HL-60 (cell line): ENCODE data around the gene SEMA6C.

Source experiments
- DNase-seq, 2 experiments: peaks; one replicate each; pipeline ENCODE4 v3.0.0-alpha.2; 2010 to 2020; ENCODE audit warnings: low read depth in 1 of 2, low spot score in 1 of 2
- H3K27ac ChIP-seq: fragments of 250-450 bp; sonication (Bioruptor Pico); replicated peaks from 2 replicates; pipeline ENCODE4 v1.5.1; 2020; ENCODE audit warnings: mild to moderate bottlenecking, moderate library complexity
- H3K27me3 ChIP-seq: fragments of 250-450 bp; sonication (Bioruptor Pico); 2 replicates; pipeline ENCODE4 v1.5.1; 2021; ENCODE audit warnings: mild to moderate bottlenecking, moderate library complexity; ENCODE audit not compliant: insufficient read depth, poor library complexity, severe bottlenecking
- H3K4me3 ChIP-seq: replicated peaks from 2 replicates; pipeline ENCODE4 v1.5.1; 2011; ENCODE audit warnings: mild to moderate bottlenecking, control low read depth, low read length; ENCODE audit not compliant: insufficient read depth
- GABPA ChIP-seq: IDR thresholded peaks from 2 replicates; pipeline ENCODE4 v1.6.1; 2012; ENCODE audit warnings: low read depth
- POLR2AphosphoS5 ChIP-seq: IDR thresholded peaks from 2 replicates; pipeline ENCODE4 v1.6.1; 2012; ENCODE audit warnings: low read depth
- SPI1 ChIP-seq: IDR thresholded peaks from 2 replicates; pipeline ENCODE4 v1.6.1; 2012; ENCODE audit warnings: low read depth, mild to moderate bottlenecking, borderline replicate concordance
- TF ChIP-seq, protein P1 (sequence below): IDR thresholded peaks from one replicate; pipeline ENCODE4 v1.5.1; 2011; ENCODE audit warnings: low read length, control low read depth, inconsistent platforms; ENCODE audit not compliant: insufficient read depth
- TF ChIP-seq, protein P2 (sequence below): IDR thresholded peaks from 2 replicates; pipeline ENCODE4 v1.6.1; 2012; ENCODE audit warnings: low read depth; ENCODE audit not compliant: insufficient replicate concordance

Gene SEMA6C

DNA sequence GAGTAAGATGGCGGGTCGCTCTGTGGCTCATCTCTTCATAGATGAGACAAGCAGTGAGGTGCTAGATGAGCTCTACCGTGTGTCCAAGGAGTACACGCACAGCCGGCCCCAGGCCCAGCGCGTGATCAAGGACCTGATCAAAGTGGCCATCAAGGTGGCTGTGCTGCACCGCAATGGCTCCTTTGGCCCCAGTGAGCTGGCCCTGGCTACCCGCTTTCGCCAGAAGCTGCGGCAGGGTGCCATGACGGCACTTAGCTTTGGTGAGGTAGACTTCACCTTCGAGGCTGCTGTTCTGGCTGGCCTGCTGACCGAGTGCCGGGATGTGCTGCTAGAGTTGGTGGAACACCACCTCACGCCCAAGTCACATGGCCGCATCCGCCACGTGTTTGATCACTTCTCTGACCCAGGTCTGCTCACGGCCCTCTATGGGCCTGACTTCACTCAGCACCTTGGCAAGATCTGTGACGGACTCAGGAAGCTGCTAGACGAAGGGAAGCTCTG is 12.4 kb upstream of the SEMA6C start:
- H3K27me3 ChIP-seq, result no peaks in the 10 kb centered on the region
- peak in 1 of 2 experiments; percentile 59 for DNase-seq
- no peak for TF ChIP-seq GABPA
- peak overlapping the region; percentile 84 for H3K27ac ChIP-seq
- no peak overlapping the region; the same call in 1 of the 2 replicates for H3K4me3 ChIP-seq

DNA sequence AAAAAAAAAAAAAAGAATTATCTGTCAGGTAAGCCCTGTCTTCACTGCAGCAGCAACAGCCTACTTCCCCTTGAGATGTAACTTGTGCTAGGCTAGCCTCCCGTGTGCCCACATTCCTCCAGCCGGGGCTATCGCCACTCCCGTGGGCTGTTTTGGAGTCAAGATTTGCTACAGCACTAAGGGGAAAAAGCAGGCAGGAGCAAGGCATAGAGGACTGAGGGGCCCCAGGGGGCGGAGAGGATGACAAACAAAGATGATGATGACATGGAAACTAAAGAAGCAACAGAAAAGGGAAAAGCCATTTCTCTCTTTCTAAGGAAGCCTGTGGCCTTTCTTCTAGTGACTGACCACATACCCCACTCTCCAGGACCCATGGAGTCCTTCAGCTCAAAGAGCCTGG is 11.9 kb upstream of the SEMA6C start:
- DNase-seq, result peak in 1 of 2 experiments; percentile 35
- peak overlapping the region; percentile 13 for H3K4me3 ChIP-seq
- no peaks in the 10 kb centered on the region for H3K27me3 ChIP-seq
- TF ChIP-seq GABPA (no peak), POLR2AphosphoS5 (no peak), SPI1 (no peak; the same call in 1 of the 2 replicates)
- TF ChIP-seq, protein P1, sequence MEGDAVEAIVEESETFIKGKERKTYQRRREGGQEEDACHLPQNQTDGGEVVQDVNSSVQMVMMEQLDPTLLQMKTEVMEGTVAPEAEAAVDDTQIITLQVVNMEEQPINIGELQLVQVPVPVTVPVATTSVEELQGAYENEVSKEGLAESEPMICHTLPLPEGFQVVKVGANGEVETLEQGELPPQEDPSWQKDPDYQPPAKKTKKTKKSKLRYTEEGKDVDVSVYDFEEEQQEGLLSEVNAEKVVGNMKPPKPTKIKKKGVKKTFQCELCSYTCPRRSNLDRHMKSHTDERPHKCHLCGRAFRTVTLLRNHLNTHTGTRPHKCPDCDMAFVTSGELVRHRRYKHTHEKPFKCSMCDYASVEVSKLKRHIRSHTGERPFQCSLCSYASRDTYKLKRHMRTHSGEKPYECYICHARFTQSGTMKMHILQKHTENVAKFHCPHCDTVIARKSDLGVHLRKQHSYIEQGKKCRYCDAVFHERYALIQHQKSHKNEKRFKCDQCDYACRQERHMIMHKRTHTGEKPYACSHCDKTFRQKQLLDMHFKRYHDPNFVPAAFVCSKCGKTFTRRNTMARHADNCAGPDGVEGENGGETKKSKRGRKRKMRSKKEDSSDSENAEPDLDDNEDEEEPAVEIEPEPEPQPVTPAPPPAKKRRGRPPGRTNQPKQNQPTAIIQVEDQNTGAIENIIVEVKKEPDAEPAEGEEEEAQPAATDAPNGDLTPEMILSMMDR, result no peak
- TF ChIP-seq, protein P2, sequence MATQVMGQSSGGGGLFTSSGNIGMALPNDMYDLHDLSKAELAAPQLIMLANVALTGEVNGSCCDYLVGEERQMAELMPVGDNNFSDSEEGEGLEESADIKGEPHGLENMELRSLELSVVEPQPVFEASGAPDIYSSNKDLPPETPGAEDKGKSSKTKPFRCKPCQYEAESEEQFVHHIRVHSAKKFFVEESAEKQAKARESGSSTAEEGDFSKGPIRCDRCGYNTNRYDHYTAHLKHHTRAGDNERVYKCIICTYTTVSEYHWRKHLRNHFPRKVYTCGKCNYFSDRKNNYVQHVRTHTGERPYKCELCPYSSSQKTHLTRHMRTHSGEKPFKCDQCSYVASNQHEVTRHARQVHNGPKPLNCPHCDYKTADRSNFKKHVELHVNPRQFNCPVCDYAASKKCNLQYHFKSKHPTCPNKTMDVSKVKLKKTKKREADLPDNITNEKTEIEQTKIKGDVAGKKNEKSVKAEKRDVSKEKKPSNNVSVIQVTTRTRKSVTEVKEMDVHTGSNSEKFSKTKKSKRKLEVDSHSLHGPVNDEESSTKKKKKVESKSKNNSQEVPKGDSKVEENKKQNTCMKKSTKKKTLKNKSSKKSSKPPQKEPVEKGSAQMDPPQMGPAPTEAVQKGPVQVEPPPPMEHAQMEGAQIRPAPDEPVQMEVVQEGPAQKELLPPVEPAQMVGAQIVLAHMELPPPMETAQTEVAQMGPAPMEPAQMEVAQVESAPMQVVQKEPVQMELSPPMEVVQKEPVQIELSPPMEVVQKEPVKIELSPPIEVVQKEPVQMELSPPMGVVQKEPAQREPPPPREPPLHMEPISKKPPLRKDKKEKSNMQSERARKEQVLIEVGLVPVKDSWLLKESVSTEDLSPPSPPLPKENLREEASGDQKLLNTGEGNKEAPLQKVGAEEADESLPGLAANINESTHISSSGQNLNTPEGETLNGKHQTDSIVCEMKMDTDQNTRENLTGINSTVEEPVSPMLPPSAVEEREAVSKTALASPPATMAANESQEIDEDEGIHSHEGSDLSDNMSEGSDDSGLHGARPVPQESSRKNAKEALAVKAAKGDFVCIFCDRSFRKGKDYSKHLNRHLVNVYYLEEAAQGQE, result no peak
- peak overlapping the region; percentile 84 for H3K27ac ChIP-seq

DNA sequence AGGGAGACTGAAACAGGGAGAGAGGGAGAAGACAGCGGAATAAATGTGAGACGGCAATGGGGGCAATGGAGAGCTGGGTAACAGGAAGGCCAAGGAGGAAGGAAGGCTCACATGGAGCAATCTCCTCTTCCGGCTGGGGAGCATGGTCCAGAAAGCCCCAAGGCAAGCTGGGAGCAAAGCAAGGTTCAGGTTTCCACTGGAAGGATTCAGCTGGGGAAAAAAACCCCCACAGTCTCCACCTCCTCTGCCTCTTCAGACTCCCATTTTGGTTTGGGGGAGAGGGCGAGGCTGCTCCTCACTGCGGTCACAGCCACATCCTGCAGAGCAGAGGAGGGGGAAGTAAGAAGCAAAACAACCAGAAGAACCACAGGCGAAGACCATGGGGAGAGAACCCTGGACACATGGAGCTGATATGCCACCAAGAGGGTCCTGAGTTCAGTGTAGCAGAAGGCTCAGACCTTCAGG is 10.7 kb upstream of the SEMA6C start:
- Histone ChIP-seq H3K4me3 (peak overlapping the region; percentile 49), H3K27ac (peak overlapping the region; percentile 84), H3K27me3 (no peaks in the 10 kb centered on the region)
- TF ChIP-seq, protein P2, result no peak
- peak; percentile 62 for TF ChIP-seq GABPA
- peak; percentile 91 for TF ChIP-seq POLR2AphosphoS5
- DNase-seq, result peak; percentile 90 to 94

DNA sequence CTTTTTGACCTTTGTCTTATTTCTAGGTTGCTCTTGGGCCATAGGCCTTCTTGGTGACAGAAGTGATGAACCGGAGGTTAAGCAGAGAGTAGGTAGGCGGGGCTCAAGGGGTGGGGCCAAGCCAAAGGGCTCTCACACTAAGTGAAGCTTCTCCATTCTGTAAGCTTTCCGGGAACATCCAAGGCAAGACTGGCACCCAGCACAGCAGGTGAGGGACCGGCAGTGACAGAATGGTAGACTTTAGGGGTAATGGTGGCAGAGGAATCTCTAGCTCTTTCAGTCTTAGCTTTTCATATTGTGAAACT is 10.0 kb upstream of the SEMA6C start, which contains the start of gene TNFAIP8L2:
TSS of gene TNFAIP8L2 (plus strand) at position 135 of the 305 bp plus-strand sequence. CDS start 2,049 bp downstream, outside the sequence.
- TF ChIP-seq, protein P1, result no peak
- TF ChIP-seq POLR2AphosphoS5, result no peak
- peak; percentile 77 to 92 for DNase-seq
- H3K4me3 ChIP-seq, result peak within 1 kb of the TSS; percentile 49
- no peaks in the 10 kb centered on the region for H3K27me3 ChIP-seq
- H3K27ac ChIP-seq, result peak within 1 kb of the TSS; percentile 84

DNA sequence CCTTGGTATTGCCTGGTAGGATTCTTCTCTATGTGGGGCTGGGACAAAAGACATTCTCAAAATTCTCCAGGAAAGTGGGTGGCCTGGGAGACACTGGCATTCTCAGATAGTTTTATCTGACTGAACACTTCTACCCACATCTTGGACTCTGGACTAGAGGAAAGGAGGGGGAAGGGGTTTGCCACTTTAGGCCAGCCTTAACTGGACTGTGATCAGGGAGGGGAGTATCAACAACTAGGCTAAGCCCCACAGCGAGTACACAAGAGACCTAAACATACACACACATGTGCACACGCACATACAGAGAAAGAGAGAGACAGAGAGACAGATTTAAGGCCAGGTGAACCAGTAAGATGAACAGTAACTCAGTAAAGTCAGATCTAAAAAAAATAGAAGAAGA is 1.2 kb upstream of the SEMA6C start:
- Histone ChIP-seq H3K27me3 (peaks cover 16% of the 10 kb centered on the region), H3K27ac (no peak overlapping the region), H3K4me3 (no peak overlapping the region)
- no peak for DNase-seq
- TF ChIP-seq, protein P1, result no peak
- TF ChIP-seq, protein P2, result no peak
- TF ChIP-seq POLR2AphosphoS5 (no peak), SPI1 (no peak), GABPA (no peak)
